HG03457 (cell line): Measurements from ENCODE around the gene UNC79.
"Not testable (repeated sequence)": the region's sequence is repeated elsewhere in the genome, so short reads cannot be mapped to it uniquely, and the experiment has no call there.

Experiments used
- ATAC-seq: cut with Tn5 transposase; IDR thresholded peaks from one replicate; pipeline ENCODE4 v1.9.1; 2021; ENCODE audit warnings: moderate number of reproducible peaks; ENCODE audit not compliant: unreplicated experiment

Gene UNC79

GRCh38 chr14:93493054-93493453 lies 62.3 kb downstream of the UNC79 start:
- ATAC-seq, result no peak

- ATAC-seq, result not testable (repeated sequence)
Measured at GRCh38 chr14:93493622-93494021, 62.9 kb downstream of the UNC79 start.

- ATAC-seq, result no peak
Measured at GRCh38 chr14:93496856-93497741, 66.4 kb downstream of the UNC79 start.

GRCh38 chr14:93510056-93510455 lies 79.3 kb downstream of the UNC79 start:
- ATAC-seq, result no peak

- no peak for ATAC-seq
Measured at GRCh38 chr14:93511001-93511400, 80.3 kb downstream of the UNC79 start.

- no peak for ATAC-seq
Measured at GRCh38 chr14:93520053-93520607, 89.4 kb downstream of the UNC79 start.

GRCh38 chr14:93522221-93522620 lies 91.5 kb downstream of the UNC79 start:
- no peak for ATAC-seq

GRCh38 chr14:93525216-93525615 lies 94.5 kb downstream of the UNC79 start:
- ATAC-seq, result not testable (repeated sequence)

GRCh38 chr14:93525696-93526451 lies 95.1 kb downstream of the UNC79 start:
- no peak for ATAC-seq

- ATAC-seq, result no peak
Measured at GRCh38 chr14:93527203-93527607, 96.5 kb downstream of the UNC79 start.

GRCh38 chr14:93528884-93529558 lies 98.3 kb downstream of the UNC79 start:
- no peak for ATAC-seq

GRCh38 chr14:93531644-93532043 lies 100.9 kb downstream of the UNC79 start:
- ATAC-seq, result no peak

- ATAC-seq, result no peak
Measured at GRCh38 chr14:93532541-93532940, 101.8 kb downstream of the UNC79 start.

GRCh38 chr14:93533437-93533836 lies 102.7 kb downstream of the UNC79 start:
- peak; percentile 5 for ATAC-seq

GRCh38 chr14:93533842-93534241 lies 103.1 kb downstream of the UNC79 start:
- ATAC-seq, result peak; percentile 59

GRCh38 chr14:93535537-93535936 lies 104.8 kb downstream of the UNC79 start:
- ATAC-seq, result no peak

- no peak for ATAC-seq
Measured at GRCh38 chr14:93536945-93537344, 106.2 kb downstream of the UNC79 start.

GRCh38 chr14:93537951-93538350 lies 107.2 kb downstream of the UNC79 start:
- no peak for ATAC-seq

GRCh38 chr14:93538413-93538812 lies 107.7 kb downstream of the UNC79 start:
- no peak for ATAC-seq

- no peak for ATAC-seq
Measured at GRCh38 chr14:93540235-93540634, 109.5 kb downstream of the UNC79 start.

- no peak for ATAC-seq
Measured at GRCh38 chr14:93543766-93544165, 113.0 kb downstream of the UNC79 start.
